COLO829 (cell line): ENCODE measurements around the gene SPATA31E1.

ENCODE experiments used
- DNase-seq: peaks from one replicate; pipeline ENCODE4 v3.0.0; 2012; ENCODE audit warnings: low spot score

Gene SPATA31E1

DNA sequence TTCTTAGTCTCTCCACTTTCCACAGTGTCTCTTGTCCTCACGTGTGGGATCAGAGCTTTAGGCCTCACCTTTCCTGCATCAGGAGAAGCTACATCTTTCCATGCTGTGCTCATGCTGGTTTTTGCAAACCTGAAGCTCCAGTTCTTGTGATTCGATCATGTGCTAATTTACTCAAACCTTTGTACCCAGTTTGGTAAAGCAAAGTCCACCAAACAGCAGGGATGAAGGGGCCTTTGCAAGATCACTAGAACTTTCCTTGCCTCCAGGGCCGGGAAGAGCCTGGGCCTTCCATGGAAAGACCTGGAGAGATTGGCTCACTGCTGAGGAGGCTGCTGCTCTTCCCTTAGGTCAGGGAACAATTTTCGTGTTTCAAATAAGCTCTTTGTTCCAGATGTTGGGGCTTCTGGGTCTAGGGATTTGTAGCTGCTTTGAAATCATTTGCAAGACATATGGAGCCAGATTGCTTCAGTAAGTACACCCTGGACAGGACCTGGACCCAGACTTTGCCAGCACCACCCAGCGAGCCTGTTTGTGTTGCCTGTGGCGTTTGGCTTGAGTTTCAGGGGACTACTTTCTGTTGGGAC is 18.7 kb upstream of the SPATA31E1 start:
- no peak for DNase-seq

DNA sequence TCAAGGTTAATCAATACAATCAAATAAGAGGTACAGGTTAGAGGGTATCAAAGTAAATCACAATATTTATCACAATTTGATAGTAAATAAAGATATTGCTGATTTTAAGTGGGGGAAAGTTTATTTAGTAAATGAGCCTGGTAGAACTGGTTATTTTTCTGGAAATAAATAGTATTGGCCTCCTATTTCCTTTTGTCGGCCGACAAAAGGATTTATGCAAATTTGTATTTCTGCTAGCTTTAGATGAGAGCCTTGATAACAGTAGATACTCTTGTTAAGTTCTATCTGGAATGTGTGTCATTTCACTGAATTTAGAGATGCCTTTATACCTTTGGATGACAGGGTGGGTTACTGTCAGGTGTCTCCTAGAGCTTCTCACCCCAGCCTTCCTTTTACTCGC is 17.8 kb upstream of the SPATA31E1 start:
- DNase-seq, result no peak

DNA sequence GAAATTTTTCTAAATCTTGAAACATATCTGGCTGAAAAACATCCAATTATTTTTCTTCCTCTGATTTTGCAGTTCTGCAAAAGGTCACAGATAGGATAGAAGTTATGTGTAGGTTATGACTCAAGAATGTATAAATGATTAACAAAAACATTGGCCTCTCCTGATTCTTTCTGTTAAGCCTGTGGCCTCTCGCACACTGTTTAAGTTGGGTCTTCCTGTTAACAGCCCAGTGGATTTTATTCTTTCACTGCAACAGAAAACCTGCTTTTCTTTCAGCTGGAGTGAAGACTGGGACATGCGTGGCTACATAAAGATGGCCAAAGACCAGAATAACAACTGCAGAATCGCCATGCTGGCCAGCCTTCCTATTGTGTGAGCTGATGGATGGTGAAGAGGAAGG is 17.1 kb upstream of the SPATA31E1 start:
- no peak for DNase-seq

DNA sequence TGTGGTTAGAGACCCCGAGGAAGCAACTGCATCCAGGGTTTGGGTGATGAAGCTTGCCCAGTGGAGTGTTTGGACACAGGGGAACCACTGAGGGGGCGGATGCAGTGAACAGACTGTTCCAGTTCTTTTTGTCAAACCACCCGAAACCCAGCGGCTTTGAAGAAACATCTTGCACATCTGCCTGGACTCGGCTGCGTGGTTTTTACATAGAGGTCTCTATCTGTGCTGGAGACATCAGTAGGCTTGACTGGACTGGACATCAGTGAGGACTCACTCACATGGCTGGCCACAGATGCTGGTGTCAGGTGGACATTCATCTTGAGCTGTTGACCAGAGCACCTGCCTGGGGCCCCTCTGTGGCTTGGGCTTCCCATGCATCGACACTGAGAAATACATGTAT is 15.3 kb upstream of the SPATA31E1 start:
- DNase-seq, result no peak

DNA sequence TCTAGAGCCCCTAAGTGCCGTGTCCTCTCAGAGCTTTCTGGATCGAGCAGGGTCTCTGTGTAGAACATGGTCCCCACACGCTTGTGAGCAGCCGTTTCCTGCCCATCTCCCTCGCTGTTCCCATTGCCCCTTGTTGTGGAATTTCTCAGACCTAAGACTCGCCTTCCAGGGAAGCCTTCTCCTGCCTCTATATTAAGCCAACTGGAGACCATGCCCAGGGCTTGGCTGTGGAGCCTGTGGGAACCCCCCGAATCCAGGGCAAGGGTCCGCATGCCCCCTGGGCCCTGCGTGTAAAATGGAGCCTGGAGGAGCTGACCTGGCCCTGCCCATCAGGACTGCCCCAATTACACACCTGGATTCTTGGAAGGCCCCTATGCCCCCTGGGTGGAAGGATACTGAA is 14.5 kb upstream of the SPATA31E1 start:
- DNase-seq, result no peak

DNA sequence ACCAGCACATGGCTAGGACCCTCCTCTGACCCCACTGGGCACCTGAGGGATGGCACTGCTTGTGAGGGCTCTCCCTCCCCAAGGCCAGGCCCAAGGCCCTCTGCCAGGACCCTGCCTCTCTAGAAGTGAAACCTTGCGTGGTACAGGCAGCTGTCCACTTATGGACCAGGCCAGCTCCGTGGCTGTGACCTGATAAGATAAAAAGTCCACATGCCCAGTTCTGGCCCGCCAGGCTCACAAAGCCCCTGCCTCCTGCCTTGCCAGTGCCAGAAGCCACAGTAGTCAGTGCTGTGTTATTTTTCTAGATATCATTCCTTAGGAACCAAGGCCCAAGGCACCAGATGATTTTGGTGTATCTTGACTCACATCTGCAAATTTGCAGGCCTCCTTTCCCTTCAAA is 14.0 kb upstream of the SPATA31E1 start:
- DNase-seq, result no peak

DNA sequence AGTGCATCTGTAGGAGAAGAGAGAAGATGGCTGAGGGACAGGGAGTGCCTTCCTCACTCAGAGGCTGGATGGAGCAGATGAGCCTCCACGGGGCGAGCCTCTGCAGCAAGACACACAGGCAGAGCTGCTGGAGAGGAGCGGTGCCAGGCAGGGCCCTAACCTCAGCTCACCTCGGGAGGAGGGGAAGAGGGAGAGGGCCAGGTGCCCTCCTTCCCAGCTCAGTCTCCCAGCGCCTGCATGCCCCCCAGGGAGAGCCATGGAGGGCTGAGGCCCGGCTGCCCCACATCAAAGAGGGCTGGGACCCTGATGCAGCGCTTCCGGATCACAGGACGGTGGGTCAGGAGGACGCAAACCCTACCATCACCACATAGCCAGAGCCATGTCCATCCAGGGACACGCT is 13.6 kb upstream of the SPATA31E1 start:
- DNase-seq, result no peak

DNA sequence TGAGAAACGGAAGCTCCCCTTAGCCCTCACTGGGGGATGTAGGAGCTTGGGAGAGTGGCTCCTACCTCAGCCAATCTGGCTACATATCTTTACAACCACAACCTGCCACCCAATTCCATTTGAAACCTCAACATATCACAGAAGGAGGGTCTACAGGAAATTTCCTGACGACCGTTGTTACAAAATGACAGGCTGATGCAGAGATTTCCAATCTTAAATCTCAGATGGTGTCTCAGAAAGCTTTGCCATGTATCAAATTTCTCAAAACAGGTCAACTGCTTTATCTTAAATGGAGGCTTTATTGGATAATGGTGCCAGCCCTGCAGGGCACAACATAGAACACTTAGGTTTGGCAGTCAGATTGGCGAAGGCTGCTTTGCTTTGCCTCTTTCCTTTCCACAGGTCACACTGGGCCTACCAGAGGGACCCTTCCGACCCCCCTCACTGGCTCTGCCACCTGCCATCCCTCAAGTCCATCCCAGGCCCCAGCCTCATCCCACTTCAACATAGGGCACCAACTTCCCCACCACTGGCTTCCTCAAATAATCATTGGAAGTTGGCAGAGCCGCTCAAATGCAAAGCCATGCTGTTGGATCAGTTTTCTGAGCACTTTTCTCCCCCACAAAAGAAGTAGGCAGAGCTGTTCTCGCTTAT is 11.1 kb upstream of the SPATA31E1 start:
- DNase-seq, result no peak

DNA sequence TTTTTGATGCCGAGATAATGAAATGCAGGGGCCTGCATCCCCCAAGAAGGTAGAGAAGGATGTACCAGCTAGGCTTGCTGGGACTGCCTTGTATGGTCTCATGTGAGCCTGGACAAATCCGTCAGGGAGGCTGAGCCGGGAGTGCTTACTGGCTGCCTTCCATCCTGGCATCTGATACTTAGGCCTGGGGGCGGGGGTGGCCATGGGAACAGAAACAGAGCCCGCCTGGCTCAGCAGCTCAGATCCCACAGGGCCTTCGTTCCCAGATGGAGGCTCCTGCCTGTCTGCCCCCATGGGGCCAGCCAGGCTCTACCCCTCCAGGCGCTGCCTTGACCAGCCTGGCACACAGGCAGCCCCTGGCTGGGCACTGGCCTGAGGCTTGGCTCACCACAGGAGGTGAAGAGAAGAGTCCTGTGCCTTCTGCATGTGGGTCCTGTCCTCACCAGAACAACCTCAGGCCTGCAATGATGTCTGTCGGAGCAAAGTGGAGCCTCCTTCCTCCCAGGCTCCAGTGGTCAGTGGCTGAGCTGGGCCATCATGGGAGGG is 10.5 kb upstream of the SPATA31E1 start:
- no peak for DNase-seq

DNA sequence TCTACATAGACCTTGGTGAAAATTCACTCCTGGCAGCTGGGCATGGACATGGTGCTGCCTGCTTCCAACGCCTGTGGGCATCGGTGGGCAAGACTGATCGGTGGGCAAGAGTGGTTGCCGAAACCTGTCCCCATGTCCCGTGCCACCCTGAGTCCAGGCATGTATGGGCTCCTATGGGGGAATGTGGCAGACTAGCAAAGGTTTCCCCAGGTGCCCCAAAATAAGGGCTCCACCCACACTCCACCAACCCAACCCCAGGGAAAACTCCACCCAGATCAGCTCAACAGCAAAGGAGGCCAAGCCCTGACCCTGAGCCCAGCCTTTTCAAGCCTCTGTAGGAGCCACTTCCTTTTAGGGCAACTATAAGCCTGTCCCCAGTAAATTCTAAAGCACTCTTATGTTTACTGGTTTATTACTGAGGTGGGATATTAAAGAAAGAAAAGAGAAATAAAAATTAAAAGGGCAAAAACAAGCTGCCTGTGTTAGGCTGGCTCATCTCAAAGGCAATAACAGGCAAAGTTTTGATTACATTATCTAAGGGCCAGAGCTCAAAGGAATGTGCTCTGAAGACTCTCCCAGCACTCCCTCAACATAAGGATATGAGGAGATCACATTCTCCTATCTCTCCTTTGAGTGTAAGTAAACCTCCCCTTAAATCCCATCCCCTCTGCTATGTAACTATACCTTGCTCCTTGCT is 8.9 kb upstream of the SPATA31E1 start:
- no peak for DNase-seq

DNA sequence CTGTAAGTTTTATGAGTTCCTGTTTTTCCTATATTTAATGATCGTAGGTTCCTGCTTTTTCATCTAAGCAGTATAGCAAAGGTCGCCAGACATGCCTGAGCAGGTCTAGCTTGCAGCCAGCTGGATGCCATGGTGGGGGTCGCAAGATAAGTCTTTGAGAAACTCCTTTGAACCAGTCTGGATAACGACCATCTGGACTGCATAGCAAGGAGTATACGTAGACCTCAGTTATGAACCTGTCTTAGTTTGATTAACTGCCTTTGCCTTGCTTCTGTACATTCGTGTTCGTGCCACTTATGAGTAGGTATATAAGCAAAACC is 8.4 kb upstream of the SPATA31E1 start:
- DNase-seq, result no peak

DNA sequence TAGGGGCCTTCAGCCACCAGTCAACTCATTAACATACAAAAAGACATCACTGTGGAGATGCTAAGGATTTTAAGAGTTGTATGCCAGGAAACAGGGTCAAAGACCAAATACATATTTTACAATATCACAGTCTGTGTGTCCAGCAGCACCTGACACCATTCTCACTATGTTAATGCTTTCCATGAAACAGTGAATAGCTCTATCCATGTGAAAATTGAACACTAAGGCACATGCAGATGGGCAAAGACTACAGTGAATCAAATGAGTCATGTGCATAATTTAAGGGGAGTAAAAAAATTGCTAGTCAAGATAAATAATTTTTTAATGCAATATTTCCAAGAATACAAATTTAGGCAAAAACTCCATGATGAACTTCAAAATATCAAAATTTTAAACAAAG is 7.6 kb upstream of the SPATA31E1 start:
- DNase-seq, result no peak

DNA sequence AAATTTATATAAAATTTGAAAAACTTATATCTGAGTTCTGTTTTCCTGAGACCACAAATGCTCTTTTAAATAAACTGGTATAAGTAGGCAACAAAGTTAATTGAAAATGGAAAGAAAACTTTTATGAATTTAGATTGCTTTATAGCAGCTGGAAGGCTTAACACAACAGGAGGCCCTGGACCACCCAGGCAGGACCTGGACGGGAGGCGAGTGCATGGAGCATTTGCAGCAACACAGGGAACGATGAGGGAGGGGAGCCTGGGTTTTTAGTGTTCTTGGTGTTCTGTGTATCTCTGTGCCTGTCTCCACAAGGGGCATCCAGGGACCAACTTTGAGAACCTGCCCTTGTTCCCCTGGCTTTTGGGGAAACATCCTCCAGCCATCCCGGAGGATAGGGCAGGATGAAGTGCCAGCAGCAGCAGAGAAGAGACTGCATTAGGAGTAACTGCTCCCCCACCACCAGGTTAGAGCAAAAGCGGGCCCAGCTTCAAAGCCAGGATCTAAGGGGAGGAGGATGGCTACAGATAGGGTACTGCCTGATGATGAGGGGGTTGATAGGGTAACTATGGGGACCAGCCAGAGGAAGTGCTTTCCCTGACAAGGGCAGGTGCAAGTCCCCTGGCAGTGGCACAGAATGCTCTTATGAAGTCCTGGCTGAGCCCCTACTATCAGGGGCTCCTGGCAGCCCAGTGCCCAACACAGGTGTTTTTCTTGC is 6.7 kb upstream of the SPATA31E1 start:
- no peak for DNase-seq

DNA sequence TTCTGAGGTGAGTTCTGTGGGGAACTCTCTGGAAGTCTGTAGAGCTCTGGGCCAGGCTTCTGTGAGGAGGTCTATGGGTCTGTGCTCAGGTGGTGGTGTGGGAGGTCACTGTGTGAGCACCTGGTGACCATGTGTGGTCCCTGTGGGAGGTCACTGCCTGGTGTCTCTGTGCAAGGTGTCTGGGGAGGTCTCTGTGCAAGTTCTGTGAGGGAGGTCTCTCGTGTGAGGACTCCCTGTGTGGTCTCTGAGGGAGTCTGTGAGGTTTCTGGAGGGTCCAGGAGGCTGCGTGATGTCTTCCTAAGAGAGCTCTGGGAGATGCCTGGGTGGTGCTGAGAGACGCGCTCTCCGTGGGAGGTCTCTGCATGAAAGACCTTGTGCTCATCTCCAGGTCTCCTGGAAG is 6.0 kb upstream of the SPATA31E1 start:
- no peak for DNase-seq

DNA sequence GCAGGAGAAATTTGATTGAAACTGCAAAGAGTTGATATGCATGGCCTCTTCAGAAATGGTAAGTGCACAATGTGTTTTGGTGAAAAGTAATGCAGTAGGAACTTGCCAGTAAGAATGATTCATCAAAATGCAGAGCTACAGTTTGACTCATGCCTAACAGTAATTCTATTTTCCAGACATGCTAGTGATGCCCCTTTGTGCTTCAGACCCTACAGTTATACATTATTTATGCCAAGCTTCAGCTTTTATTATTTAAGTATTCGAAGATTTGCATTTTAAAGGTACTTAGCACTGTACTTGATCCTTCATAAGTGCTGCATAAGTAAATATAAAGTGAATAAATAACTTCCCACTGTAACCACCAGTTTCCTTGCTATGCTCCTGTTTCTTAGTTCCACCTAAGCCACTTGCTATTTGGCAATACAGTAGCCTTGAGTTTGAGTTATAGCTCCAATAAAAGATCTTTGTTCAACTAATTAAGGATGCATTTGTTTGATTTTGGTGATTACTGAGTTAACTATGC is 3.6 kb upstream of the SPATA31E1 start:
- DNase-seq, result peak; percentile 53

DNA sequence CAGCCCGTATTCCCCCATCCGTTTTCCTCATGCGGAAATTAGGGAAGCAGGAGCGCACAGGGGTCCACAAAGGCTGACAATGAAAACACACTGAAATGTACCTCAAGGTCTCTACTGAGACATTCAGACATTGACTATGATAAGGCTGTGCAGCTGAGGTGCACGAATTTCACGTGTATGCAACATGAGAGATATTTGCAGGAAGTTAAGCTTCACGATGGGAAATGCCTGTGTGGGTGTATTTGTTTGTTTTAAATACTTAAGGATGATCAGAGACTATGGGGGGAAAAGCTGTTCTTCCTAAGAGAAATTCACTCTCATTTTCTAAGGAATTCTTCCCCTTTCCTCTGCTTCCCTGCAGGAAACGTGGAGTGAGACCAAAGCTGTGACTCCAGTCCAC is 2.6 kb upstream of the SPATA31E1 start:
- DNase-seq, result no peak

DNA sequence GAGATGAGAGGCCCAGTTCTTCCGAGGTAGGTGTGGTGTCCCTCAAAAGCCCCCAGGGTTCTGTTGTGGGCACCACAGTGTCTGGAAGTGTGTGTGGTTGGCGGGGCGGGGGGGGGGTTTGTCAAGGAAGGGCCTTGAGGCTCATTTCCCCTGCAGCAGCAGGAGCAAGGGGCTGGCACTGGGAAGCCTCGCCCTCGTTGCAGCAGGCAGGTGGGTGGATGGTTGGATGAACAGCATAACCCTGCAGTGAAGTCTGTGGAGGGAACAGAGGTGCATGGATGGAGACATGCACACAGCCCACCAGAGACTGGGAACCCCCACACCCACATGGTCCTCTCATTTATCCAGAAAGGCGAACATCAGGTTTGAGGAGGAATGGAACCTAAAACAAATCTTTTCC is 2.0 kb upstream of the SPATA31E1 start:
- no peak for DNase-seq

DNA sequence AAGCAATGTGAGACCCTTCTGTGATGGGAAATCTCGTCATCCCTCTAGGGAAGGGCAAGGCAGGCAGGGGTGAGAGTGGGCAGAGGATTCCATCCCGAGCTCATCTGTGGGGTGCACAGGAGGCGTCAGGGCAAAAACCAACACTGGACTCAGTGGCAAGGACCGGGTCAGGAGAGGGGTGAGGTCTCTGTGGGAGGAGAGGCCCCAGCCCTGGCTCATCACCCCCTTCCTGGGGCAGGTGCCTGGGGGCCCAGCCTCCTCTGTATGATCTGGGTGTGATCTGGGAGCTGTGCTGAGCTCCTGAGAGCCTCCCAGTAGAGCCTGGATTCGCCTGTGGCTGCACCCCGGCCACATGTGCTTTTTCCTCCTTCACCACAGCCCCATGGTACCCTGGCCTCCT is 597 bp downstream of the SPATA31E1 start:
- no peak for DNase-seq

DNA sequence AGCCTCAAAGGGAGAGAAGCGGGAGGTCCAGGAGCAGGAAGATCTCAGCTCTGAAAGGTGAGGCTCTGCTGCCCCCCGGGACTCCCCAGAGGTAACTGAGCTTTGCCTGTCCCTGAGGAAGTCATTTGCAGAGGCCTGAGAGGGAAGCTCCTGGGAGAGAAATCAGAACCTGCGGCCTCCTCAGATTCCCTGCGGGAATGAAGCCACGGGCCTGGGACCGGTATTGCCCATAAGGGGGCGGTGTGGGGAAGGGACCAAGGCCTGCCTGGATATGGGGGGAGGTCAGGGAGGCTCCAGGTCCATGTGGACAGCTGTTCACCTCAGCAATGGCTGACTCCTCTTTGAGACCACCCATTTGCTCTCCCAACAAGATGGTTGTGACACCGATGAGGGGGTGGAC is 1.3 kb downstream of the SPATA31E1 start:
- DNase-seq, result no peak

DNA sequence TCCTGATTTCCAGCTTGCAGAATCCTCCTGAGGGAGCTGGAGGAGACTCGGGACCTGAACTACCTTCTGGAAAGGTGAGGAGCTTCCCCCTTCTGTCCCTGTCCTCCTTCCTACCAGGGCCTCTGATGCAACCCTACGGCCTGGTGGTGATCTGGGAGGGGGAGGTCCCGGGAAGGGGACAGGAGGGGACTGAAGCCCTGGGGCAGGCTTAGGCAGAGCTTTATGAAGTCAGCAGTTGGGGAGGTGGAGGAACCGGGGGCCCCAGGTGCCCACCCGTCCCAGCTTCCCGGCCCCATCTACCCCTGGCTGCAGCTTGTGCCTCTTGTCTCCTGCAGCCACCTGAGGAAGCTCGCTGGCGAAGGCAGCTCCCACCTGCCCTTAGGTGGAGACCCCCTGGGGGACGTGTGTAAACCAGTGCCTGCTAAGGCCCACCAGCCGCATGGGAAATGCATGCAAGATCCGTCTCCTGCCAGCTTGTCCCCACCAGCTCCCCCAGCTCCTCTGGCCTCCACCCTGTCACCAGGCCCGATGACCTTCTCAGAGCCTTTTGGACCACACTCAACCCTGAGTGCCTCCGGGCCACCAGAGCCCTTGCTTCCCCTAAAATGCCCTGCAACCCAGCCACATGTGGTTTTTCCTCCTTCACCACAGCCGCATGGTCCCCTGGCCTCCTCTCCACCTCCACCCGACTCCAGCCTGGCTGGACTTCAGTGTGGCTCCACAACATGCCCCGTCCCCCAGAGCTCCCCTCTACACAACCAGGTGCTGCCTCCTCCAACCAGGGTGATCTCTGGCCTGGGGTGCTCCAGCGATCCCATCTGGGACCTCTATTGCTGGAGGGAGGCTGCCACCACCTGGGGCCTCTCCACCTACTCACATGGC is 2.1 kb downstream of the SPATA31E1 start:
- no peak for DNase-seq

DNA sequence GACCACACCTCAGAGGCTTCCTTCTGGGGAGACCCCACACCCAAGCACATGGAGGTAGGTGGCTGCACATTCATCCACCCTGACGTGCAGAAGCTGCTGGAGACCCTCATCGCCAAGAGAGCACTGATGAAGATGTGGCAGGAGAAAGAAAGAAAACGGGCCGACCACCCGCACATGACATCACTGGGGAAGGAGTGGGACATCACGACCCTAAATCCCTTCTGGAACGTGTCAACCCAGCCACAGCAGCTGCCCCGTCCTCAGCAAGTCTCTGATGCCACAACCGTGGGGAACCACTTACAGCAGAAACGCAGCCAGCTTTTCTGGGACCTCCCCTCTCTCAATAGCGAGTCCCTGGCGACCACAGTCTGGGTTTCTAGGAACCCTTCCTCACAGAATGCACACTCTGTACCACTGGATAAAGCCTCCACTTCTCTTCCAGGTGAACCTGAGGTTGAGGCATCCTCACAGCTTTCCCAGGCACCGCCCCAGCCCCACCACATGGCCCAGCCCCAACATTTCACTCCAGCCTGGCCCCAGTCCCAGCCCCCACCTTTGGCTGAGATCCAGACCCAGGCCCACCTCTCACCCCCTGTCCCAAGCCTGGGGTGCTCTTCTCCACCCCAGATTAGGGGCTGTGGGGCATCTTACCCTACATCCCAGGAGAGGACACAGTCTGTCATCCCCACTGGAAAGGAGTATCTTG is 3.0 kb downstream of the SPATA31E1 start:
- DNase-seq, result no peak
